GM12892 (cell line): ENCODE results near the gene SORT1.

Experiments used
- POLR2A ChIP-seq: IDR thresholded peaks from 2 replicates; pipeline ENCODE4 v1.6.1; 2011; ENCODE audit warnings: low read depth, low read length, control low read depth
- POLR2AphosphoS5 ChIP-seq: IDR thresholded peaks from 2 replicates; pipeline ENCODE4 v1.6.1; 2011; ENCODE audit warnings: low read depth, low read length, control low read depth
- TAF1 ChIP-seq: IDR thresholded peaks from 2 replicates; pipeline ENCODE4 v1.6.1; 2011; ENCODE audit warnings: low read depth, mild to moderate bottlenecking, control low read depth, low read length, borderline replicate concordance

- TF ChIP-seq POLR2A, result no peak
- TF ChIP-seq POLR2AphosphoS5, result no peak
- no peak for TF ChIP-seq TAF1
Measured at GRCh38 chr1:109296782-109297181, 100.9 kb downstream of the SORT1 start.
